HEK293 (cell line): ENCODE results near the gene TP53I3.

Source experiments
- BCL11A ChIP-seq: fragments of 450-650 bp; formaldehyde crosslinking; IDR thresholded peaks from 2 replicates; pipeline ENCODE4 v1.5.1; 2016; ENCODE audit warnings: low read depth, missing biosample characterization, missing genetic modification characterization
- EGR2 ChIP-seq: fragments of 450-650 bp; formaldehyde crosslinking; IDR thresholded peaks from 2 replicates; pipeline ENCODE4 v1.5.1; 2016; ENCODE audit warnings: low read depth, missing biosample characterization, missing genetic modification characterization
- HIC1 ChIP-seq: fragments of 450-650 bp; formaldehyde crosslinking; IDR thresholded peaks from 2 replicates; pipeline ENCODE4 v1.5.1; 2016; ENCODE audit warnings: missing biosample characterization, missing genetic modification characterization
- HOXC10 ChIP-seq: sonication (generic); formaldehyde crosslinking; IDR thresholded peaks from 2 replicates; pipeline ENCODE4 v1.8.1; 2023; ENCODE audit warnings: mild to moderate bottlenecking, missing genetic modification reagents
- KLF16 ChIP-seq: fragments of 450-650 bp; formaldehyde crosslinking; IDR thresholded peaks from 2 replicates; pipeline ENCODE4 v1.5.1; 2017; ENCODE audit warnings: missing biosample characterization, missing genetic modification characterization
- KLF9 ChIP-seq: fragments of 450-650 bp; formaldehyde crosslinking; IDR thresholded peaks from 2 replicates; pipeline ENCODE4 v1.5.1; 2016; ENCODE audit warnings: missing biosample characterization, missing genetic modification characterization, low read depth
- PRDM2 ChIP-seq: fragments of 450-650 bp; formaldehyde crosslinking; IDR thresholded peaks from 2 replicates; pipeline ENCODE4 v1.5.1; 2016; ENCODE audit warnings: missing biosample characterization, missing genetic modification characterization, borderline replicate concordance
- REPIN1 ChIP-seq: fragments of 450-650 bp; formaldehyde crosslinking; IDR thresholded peaks from 2 replicates; pipeline ENCODE4 v1.5.1; 2017; ENCODE audit warnings: missing biosample characterization, missing genetic modification characterization, low read depth
- SP7 ChIP-seq: fragments of 450-650 bp; formaldehyde crosslinking; IDR thresholded peaks from 2 replicates; pipeline ENCODE4 v1.5.1; 2016; ENCODE audit warnings: missing biosample characterization, missing genetic modification characterization
- TCF7L2 ChIP-seq: IDR thresholded peaks from 2 replicates; pipeline ENCODE4 v1.6.1; 2011; ENCODE audit warnings: low read depth, mild to moderate bottlenecking, inconsistent platforms, low read length, moderate library complexity, borderline replicate concordance
- ZFP3 ChIP-seq: fragments of 450-650 bp; formaldehyde crosslinking; IDR thresholded peaks from 2 replicates; pipeline ENCODE4 v1.5.1; 2016; ENCODE audit warnings: low read depth, missing biosample characterization, missing genetic modification characterization
- ZIC2 ChIP-seq: fragments of 450-650 bp; formaldehyde crosslinking; IDR thresholded peaks from 2 replicates; pipeline ENCODE4 v1.5.1; 2016; ENCODE audit warnings: missing biosample characterization, missing genetic modification characterization
- ZNF138 ChIP-seq: fragments of 450-650 bp; formaldehyde crosslinking; IDR thresholded peaks from 2 replicates; pipeline ENCODE4 v1.5.1; 2016; ENCODE audit warnings: missing biosample characterization, missing genetic modification characterization, borderline replicate concordance
- ZNF311 ChIP-seq: fragments of 450-650 bp; formaldehyde crosslinking; IDR thresholded peaks from 2 replicates; pipeline ENCODE4 v1.5.1; 2017; ENCODE audit warnings: missing biosample characterization, missing genetic modification characterization, borderline replicate concordance
- ZNF341 ChIP-seq: fragments of 450-650 bp; formaldehyde crosslinking; IDR thresholded peaks from 2 replicates; pipeline ENCODE4; 2016; ENCODE audit warnings: low read depth, missing biosample characterization, missing genetic modification characterization
- ZNF350 ChIP-seq: fragments of 450-650 bp; formaldehyde crosslinking; IDR thresholded peaks from 2 replicates; pipeline ENCODE4 v1.5.0; 2017; ENCODE audit warnings: missing biosample characterization, mild to moderate bottlenecking, missing genetic modification characterization
- ZNF433 ChIP-seq: fragments of 450-650 bp; formaldehyde crosslinking; IDR thresholded peaks from 2 replicates; pipeline ENCODE4 v1.5.1; 2016; ENCODE audit warnings: missing biosample characterization, missing genetic modification characterization, low read depth
- ZNF501 ChIP-seq: fragments of 450-650 bp; formaldehyde crosslinking; IDR thresholded peaks from 2 replicates; pipeline ENCODE4 v1.5.1; 2016; ENCODE audit warnings: missing biosample characterization, missing genetic modification characterization
- ZNF513 ChIP-seq: fragments of 450-650 bp; IDR thresholded peaks from 2 replicates; pipeline ENCODE4 v1.5.1; 2018; ENCODE audit warnings: missing biosample characterization, missing genetic modification characterization
- ZNF518A ChIP-seq: fragments of 450-650 bp; formaldehyde crosslinking; conservative IDR thresholded peaks from 2 replicates; pipeline ENCODE4 v1.5.1; 2016; ENCODE audit warnings: low read depth, missing biosample characterization, missing genetic modification characterization
- ZNF530 ChIP-seq: fragments of 450-650 bp; formaldehyde crosslinking; IDR thresholded peaks from 2 replicates; pipeline ENCODE4 v1.5.1; 2016; ENCODE audit warnings: low read depth, missing biosample characterization, missing genetic modification characterization
- ZNF549 ChIP-seq: fragments of 450-650 bp; IDR thresholded peaks from 2 replicates; pipeline ENCODE4 v1.5.1; 2018; ENCODE audit warnings: missing biosample characterization, missing genetic modification characterization, mild to moderate bottlenecking, inconsistent platforms, moderate library complexity
- ZNF600 ChIP-seq: fragments of 450-650 bp; formaldehyde crosslinking; IDR thresholded peaks from 2 replicates; pipeline ENCODE4 v1.5.1; 2016; ENCODE audit warnings: missing biosample characterization, missing genetic modification characterization
- ZNF658 ChIP-seq: fragments of 450-650 bp; formaldehyde crosslinking; IDR thresholded peaks from 2 replicates; pipeline ENCODE4; 2016; ENCODE audit warnings: missing biosample characterization, missing genetic modification characterization
- ZNF660 ChIP-seq: fragments of 450-650 bp; IDR thresholded peaks from 2 replicates; pipeline ENCODE4 v1.5.1; 2018; ENCODE audit warnings: missing biosample characterization, mild to moderate bottlenecking, missing genetic modification characterization

The TP53I3 gene

GRCh38 chr2:24123195-24123921 lies 38.7 kb upstream of the TP53I3 start, which contains the start of the genes FAM228B and PFN4 (continued):
- peak; percentile 40; the same call in 1 of the 2 replicates for TF ChIP-seq ZNF341
- TF ChIP-seq HOXC10 (CRISPR knock-in tag): no peak
- TF ChIP-seq PRDM2: no peak
- no peak for TF ChIP-seq ZFP3 (tag by site-specific recombination)
- TF ChIP-seq EGR2: peak; percentile 38
- TF ChIP-seq ZNF658 (tag by site-specific recombination): no peak
- TF ChIP-seq BCL11A (tag by site-specific recombination): no peak
- peak; percentile 81 for TF ChIP-seq KLF16
- TF ChIP-seq ZNF501 (tag by site-specific recombination): peak; percentile 78; the same call in 1 of the 2 replicates
- no peak for TF ChIP-seq ZNF518A
- peak; percentile 1; the same call in 1 of the 2 replicates for TF ChIP-seq KLF9 (tag by site-specific recombination)
- no peak for TF ChIP-seq ZNF311 (tag by site-specific recombination)
- TF ChIP-seq REPIN1 (tag by site-specific recombination): no peak
- no peak for TF ChIP-seq ZNF530 (tag by site-specific recombination)
- TF ChIP-seq ZNF350 (tag by site-specific recombination): no peak
- peak; percentile 31; the same call in 1 of the 2 replicates for TF ChIP-seq ZIC2
- no peak for TF ChIP-seq ZNF138
- TF ChIP-seq TCF7L2: no peak
- TF ChIP-seq ZNF600: peak; percentile 55
- peak; percentile 60 for TF ChIP-seq SP7 (tag by site-specific recombination)
- 0 out of 2 replicates have a peak, but pooled peaks have one; percentile 65 for TF ChIP-seq ZNF660 (tag by site-specific recombination)
- TF ChIP-seq ZNF549: no peak
- no peak for TF ChIP-seq ZNF433
- TF ChIP-seq HIC1: peak; percentile 85; the same call in 1 of the 2 replicates
- TF ChIP-seq ZNF513 (tag by site-specific recombination): no peak
